MM.1S (cell line): ENCODE data around the gene RNPEP.
"Not testable (repeated sequence)": the region's sequence is repeated elsewhere in the genome, so short reads cannot be mapped to it uniquely, and the experiment has no call there.

Source experiments
- DNase-seq: peaks from one replicate; pipeline ENCODE4 v3.0.0-alpha.2; 2015
- H2AFZ ChIP-seq: fragments of 300-600 bp; sonication (generic); 2 replicates; pipeline ENCODE4 v1.6.0; 2016; ENCODE audit warnings: antibody characterized with exemption, low read length
- H3F3A ChIP-seq: fragments of 300-600 bp; sonication (generic); 2 replicates; pipeline ENCODE4 v1.6.1; 2016; ENCODE audit warnings: mild to moderate bottlenecking, antibody characterized with exemption, low read length, moderate library complexity, mixed read lengths; ENCODE audit not compliant: insufficient read depth
- H3K27ac ChIP-seq: fragments of 300-600 bp; sonication (generic); 2 replicates; pipeline ENCODE4 v1.5.1; 2016; ENCODE audit warnings: mild to moderate bottlenecking, low read length
- H3K27me3 ChIP-seq: fragments of 300-600 bp; sonication (generic); replicated peaks from 2 replicates; pipeline ENCODE4 v1.6.0; 2016; ENCODE audit warnings: low read length; ENCODE audit not compliant: insufficient read depth
- H3K36me3 ChIP-seq: fragments of 300-600 bp; sonication (generic); replicated peaks from 2 replicates; pipeline ENCODE4 v1.6.1; 2016; ENCODE audit warnings: mild to moderate bottlenecking, low read length, mixed read lengths; ENCODE audit not compliant: insufficient read depth
- H3K4me1 ChIP-seq: fragments of 300-600 bp; sonication (generic); 2 replicates; pipeline ENCODE4 v1.6.1; 2016; ENCODE audit warnings: low read length, mixed read lengths
- H3K4me2 ChIP-seq: fragments of 300-600 bp; sonication (generic); 2 replicates; pipeline ENCODE4 v1.6.0; 2016; ENCODE audit warnings: low read depth, low read length
- H3K4me3 ChIP-seq: fragments of 300-600 bp; sonication (generic); 2 replicates; pipeline ENCODE4 v1.5.1; 2016; ENCODE audit warnings: low read length, mixed read lengths
- H3K79me2 ChIP-seq: fragments of 300-600 bp; sonication (generic); 2 replicates; pipeline ENCODE4 v1.6.1; 2016; ENCODE audit warnings: mixed run types, low read length, mixed read lengths
- H3K9ac ChIP-seq: fragments of 300-600 bp; sonication (generic); 2 replicates; pipeline ENCODE4 v1.6.1; 2016; ENCODE audit warnings: low read length, mixed read lengths
- H3K9me2 ChIP-seq: fragments of 300-600 bp; sonication (generic); replicated peaks from 2 replicates; pipeline ENCODE4 v1.6.1; 2016; ENCODE audit warnings: mild to moderate bottlenecking, low read length, mixed read lengths; ENCODE audit not compliant: insufficient read depth
- H3K9me3 ChIP-seq: fragments of 300-600 bp; sonication (generic); replicated peaks from 2 replicates; pipeline ENCODE4 v1.6.1; 2016; ENCODE audit warnings: mild to moderate bottlenecking, low read length, mixed read lengths; ENCODE audit not compliant: insufficient read depth
- H4K20me1 ChIP-seq: fragments of 300-600 bp; sonication (generic); 2 replicates; pipeline ENCODE4 v1.6.1; 2016; ENCODE audit warnings: mild to moderate bottlenecking, low read length, moderate library complexity, mixed read lengths; ENCODE audit not compliant: insufficient read depth
- CTCF ChIP-seq: fragments of 300-600 bp; sonication (generic); IDR thresholded peaks from 2 replicates; pipeline ENCODE4 v1.5.1; 2016; ENCODE audit warnings: antibody characterized with exemption, low read length, mixed read lengths
- EZH2 ChIP-seq: fragments of 300-600 bp; sonication (generic); optimal IDR thresholded peaks from 2 replicates; pipeline ENCODE3; 2017; ENCODE audit warnings: low read depth, mild to moderate bottlenecking, antibody characterized with exemption, low read length, mixed read lengths
- EZH2phosphoT487 ChIP-seq: fragments of 300-600 bp; sonication (generic); IDR thresholded peaks from 2 replicates; pipeline ENCODE4 v1.6.1; 2018; ENCODE audit warnings: antibody characterized with exemption, low read length

Gene RNPEP

GRCh38 chr1:201958348-201958747, 24.1 kb upstream of the RNPEP start:
- no peaks in the 10 kb centered on the region for H3K9me3 ChIP-seq

GRCh38 chr1:201962382-201962781, 20.1 kb upstream of the RNPEP start:
- not testable (repeated sequence) for DNase-seq, H3K9me3 ChIP-seq, H3K27ac ChIP-seq, H3K27me3 ChIP-seq, H3K9ac ChIP-seq, H3F3A ChIP-seq, H3K4me3 ChIP-seq, H3K4me1 ChIP-seq, H3K9me2 ChIP-seq, H4K20me1 ChIP-seq, H3K4me2 ChIP-seq, H2AFZ ChIP-seq
- Histone ChIP-seq H3K36me3 (peaks cover 30% of the 10 kb centered on the region), H3K79me2 (peaks cover 69% of the 10 kb centered on the region)

More at GRCh38 chr1:201958348-201958747, 24.1 kb upstream of the RNPEP start:
- no peak overlapping the region for H3K27ac ChIP-seq
- H3K4me1 ChIP-seq = peaks cover 11% of the 10 kb centered on the region; the same call in 1 of the 2 replicates
- H3K9me2 ChIP-seq = no peaks in the 10 kb centered on the region
- H3F3A ChIP-seq = no peaks in the 10 kb centered on the region
- no peak overlapping the region for H3K4me3 ChIP-seq
- H4K20me1 ChIP-seq = no peaks in the 10 kb centered on the region
- DNase-seq = no peak
- no peak overlapping the region for H3K4me2 ChIP-seq
- TF ChIP-seq EZH2 (no peak), EZH2phosphoT487 (no peak), CTCF (no peak)
- peaks cover 10% of the 10 kb centered on the region for H3K36me3 ChIP-seq
- H3K27me3 ChIP-seq = no peaks in the 10 kb centered on the region
- peaks cover 65% of the 10 kb centered on the region for H3K79me2 ChIP-seq
- H3K9ac ChIP-seq = no peak overlapping the region
- H2AFZ ChIP-seq = no peak overlapping the region

GRCh38 chr1:201964261-201964660, 18.2 kb upstream of the RNPEP start:
- Histone ChIP-seq H4K20me1 (peaks cover 3% of the 10 kb centered on the region; the same call in 1 of the 2 replicates), H3K4me3 (no peak overlapping the region), H3K9me2 (no peaks in the 10 kb centered on the region), H3K4me1 (no peaks in the 10 kb centered on the region), H3K4me2 (no peak overlapping the region), H3F3A (peaks cover 8% of the 10 kb centered on the region), H3K79me2 (peaks cover 51% of the 10 kb centered on the region), H3K9ac (no peak overlapping the region), H3K36me3 (peaks cover 27% of the 10 kb centered on the region), H3K9me3 (no peaks in the 10 kb centered on the region), H2AFZ (no peak overlapping the region), H3K27me3 (no peaks in the 10 kb centered on the region), H3K27ac (no peak overlapping the region)
- DNase-seq = no peak
- TF ChIP-seq CTCF = no peak

GRCh38 chr1:201966171-201966570, 16.3 kb upstream of the RNPEP start:
- peaks cover 37% of the 10 kb centered on the region for H3K36me3 ChIP-seq

More at GRCh38 chr1:201966171-201966570, 16.3 kb upstream of the RNPEP start:
- Histone ChIP-seq H3K4me2 (no peak overlapping the region), H3K4me1 (peaks cover 11% of the 10 kb centered on the region), H3F3A (peaks cover 20% of the 10 kb centered on the region), H4K20me1 (peaks cover 3% of the 10 kb centered on the region; the same call in 1 of the 2 replicates), H2AFZ (no peak overlapping the region), H3K79me2 (peaks cover 39% of the 10 kb centered on the region), H3K9ac (no peak overlapping the region), H3K4me3 (no peak overlapping the region), H3K27ac (no peak overlapping the region), H3K27me3 (no peaks in the 10 kb centered on the region), H3K9me3 (no peaks in the 10 kb centered on the region), H3K9me2 (no peaks in the 10 kb centered on the region)
- no peak for DNase-seq
- no peak for TF ChIP-seq CTCF
- TF ChIP-seq EZH2phosphoT487 = no peak
- no peak for TF ChIP-seq EZH2
